GM10248 (cell line): ENCODE data around the gene PRTFDC1.

Experiments
- CTCF ChIA-PET: fragments of 300-600 bp; sonication (Branson Sonifier 250); formaldehyde crosslinking; extraction: SDS; loops from one replicate; lab custom pipeline; 2021; ENCODE audit warnings: antibody characterized with exemption; lab: Yijun Ruan, JAX
- POLR2A ChIA-PET: fragments of 350-650 bp; sonication (Branson Sonifier 250); formaldehyde crosslinking; extraction: SDS; loops from one replicate; lab custom pipeline; 2020; ENCODE audit warnings: antibody characterized with exemption; lab: Yijun Ruan, JAX
- DNase-seq: peaks from one replicate; pipeline ENCODE4 v3.0.0; 2012; ENCODE audit errors: extremely low spot score
- CTCF ChIP-seq: IDR thresholded peaks from 2 replicates; pipeline ENCODE4 v1.5.1; 2012; ENCODE audit warnings: mild to moderate bottlenecking, low read depth; ENCODE audit errors: extremely low read depth, missing control alignments, control extremely low read depth

Gene PRTFDC1

DNA sequence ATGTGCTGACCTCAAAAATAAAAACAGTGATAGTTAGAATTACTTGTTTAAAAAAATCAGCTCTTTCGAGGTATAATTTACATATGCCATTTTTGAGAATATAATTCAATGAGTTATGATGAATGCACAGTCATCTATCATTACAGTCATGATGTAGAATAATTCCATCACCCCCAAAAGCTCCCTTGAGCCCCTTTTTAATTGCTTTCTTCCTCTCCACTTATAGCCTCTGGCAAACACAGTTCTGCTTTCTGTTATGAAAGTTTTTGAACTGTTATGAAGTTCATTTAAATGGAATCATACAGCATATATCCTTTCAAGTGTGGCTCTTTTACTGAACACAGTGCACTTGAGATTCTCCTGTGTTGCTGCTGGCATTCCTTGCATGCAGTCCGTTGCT is 41.4 kb downstream of the PRTFDC1 start:
- no peak for DNase-seq
- no peak for TF ChIP-seq CTCF
- ChIA-PET POLR2A (no interaction called here), CTCF (interaction anchor here (1.2 kb wide), 1 partner anchor 9 kb away, joined by 4 read pairs; no protein-coding TSS in a partner anchor)

DNA sequence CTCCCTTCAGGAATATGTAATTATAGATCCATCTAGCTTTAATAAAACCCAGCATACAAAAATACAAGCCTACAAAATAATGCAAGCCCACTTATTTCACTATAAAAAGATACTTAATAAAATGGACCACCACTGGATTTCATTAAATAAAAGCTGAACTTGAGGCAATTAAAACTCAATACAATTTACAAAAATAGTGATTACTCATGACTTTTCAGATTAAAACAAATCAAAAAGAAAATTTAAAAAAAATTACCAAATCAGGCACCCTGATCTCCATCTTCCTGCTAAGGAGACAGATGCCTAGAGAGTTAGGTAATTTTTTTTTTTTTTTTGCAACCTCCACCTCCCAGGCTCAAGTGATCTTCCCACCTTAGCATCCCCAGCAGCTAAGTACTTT is 41.8 kb downstream of the PRTFDC1 start:
- CTCF ChIA-PET, result interaction anchor here (1.2 to 2.3 kb wide), 3 partner anchors 10 to 268 kb away, joined by 3 to 6 read pairs (median 4); no protein-coding TSS in a partner anchor
- POLR2A ChIA-PET, result no interaction called here
- TF ChIP-seq CTCF, result no peak
- DNase-seq, result no peak

- TF ChIP-seq CTCF, result no peak
- CTCF ChIA-PET, result interaction anchor here (0.9 to 2.3 kb wide), 6 partner anchors 15 to 266 kb away, joined by 3 to 7 read pairs (median 4); no protein-coding TSS in a partner anchor
- no peak for DNase-seq
- POLR2A ChIA-PET, result no interaction called here
These were observed 43.5 kb downstream of the PRTFDC1 start for GRCh38 chr10:24908793-24909423.

- no peak for TF ChIP-seq CTCF
- DNase-seq, result no peak
- ChIA-PET POLR2A (no interaction called here), CTCF (interaction anchor here (2.0 kb wide), 1 partner anchor 18 kb away, joined by 7 read pairs; no protein-coding TSS in a partner anchor)
These were observed 44.5 kb downstream of the PRTFDC1 start for GRCh38 chr10:24907956-24908355.

DNA sequence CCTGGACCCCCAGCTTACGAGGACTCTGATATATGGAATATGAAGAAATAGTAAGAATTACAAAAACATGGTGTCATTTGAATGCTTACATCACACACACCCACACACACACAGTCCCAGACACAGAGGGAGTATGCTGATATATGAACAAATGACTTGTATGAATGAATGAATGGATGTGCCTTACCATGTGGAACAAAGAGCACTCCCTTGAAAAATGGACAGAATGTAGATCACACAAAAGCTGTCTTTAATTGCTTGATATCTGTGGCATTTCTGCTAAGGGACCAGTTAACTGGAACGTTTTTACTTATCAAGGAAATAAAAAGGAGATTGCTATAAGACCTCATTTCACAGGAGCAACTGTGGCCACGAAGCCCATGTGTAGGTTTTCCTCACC is 46.0 kb downstream of the PRTFDC1 start:
- POLR2A ChIA-PET, result no interaction called here
- CTCF ChIA-PET, result interaction anchor here (1.3 to 1.4 kb wide), 2 partner anchors 30 to 37 kb away, joined by 3 to 4 read pairs; no protein-coding TSS in a partner anchor

DNA sequence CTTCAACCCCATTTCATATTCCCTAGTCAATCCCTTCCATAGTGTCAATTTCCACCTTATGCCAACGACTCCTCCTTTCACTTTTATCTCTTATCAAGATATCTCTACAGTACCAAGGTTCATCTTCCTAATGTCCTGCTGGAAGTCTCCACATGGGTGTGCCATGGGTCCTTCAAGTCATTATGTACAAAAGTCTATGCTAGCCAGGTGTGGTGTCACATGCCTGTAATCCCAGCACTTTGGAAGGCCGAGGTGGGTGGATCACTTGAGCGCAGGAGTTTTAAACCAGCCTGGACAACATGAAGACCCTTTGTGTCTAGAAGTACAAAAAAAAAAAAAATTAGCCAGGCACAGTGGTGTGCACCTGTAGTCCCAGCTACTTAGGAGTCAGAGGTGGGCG is 47.6 kb downstream of the PRTFDC1 start:
- POLR2A ChIA-PET, result no interaction called here

More for the DNA sequence above, 46.0 kb downstream of the PRTFDC1 start:
- no peak for TF ChIP-seq CTCF
- no peak for DNase-seq

More for the DNA sequence above, 47.6 kb downstream of the PRTFDC1 start:
- CTCF ChIA-PET, result interaction anchor here (0.6 kb wide), 1 partner anchor 34 kb away, joined by 3 read pairs; no protein-coding TSS in a partner anchor
- no peak for DNase-seq
- no peak for TF ChIP-seq CTCF
